Measurements from ENCODE around the gene UCKL1. TPM values are rescaled to one million over a fixed set of nuclear protein-coding genes. Genes with fewer than 3 reads are reported as not detected.

UCKL1 gene
- total RNA-seq, 1 donor from 2014 or later = 39.3 TPM

- DNase-seq (ENCODE audit: low read depth, low spot score) = no peak
- Mint-ChIP-seq H3K4me3 (peak overlapping the region; percentile 49), H3K27ac (ENCODE audit: unreplicated experiment) (no peak overlapping the region), H3K36me3 (ENCODE audit: low read depth) (peaks cover 2% of the 10 kb centered on the region), H3K4me1 (peaks cover 13% of the 10 kb centered on the region), H3K9me3 (no peaks in the 10 kb centered on the region), H3K27me3 (ENCODE audit: low read depth) (peaks cover 3% of the 10 kb centered on the region)
- no peak for TF ChIP-seq CTCF (conservative IDR thresholded peaks at IDR 0.05)
These were observed 64.9 kb downstream of the UCKL1 start for GRCh38 chr20:63891061-63892002.

GRCh38 chr20:63890616-63891015 lies 65.6 kb downstream of the UCKL1 start:
- Mint-ChIP-seq H3K9me3 (no peaks in the 10 kb centered on the region), H3K27me3 (ENCODE audit: low read depth) (peaks cover under 1% of the 10 kb centered on the region), H3K4me1 (peaks cover 6% of the 10 kb centered on the region), H3K36me3 (ENCODE audit: low read depth) (peaks cover 2% of the 10 kb centered on the region), H3K27ac (ENCODE audit: unreplicated experiment) (no peak overlapping the region), H3K4me3 (no peak overlapping the region)
- DNase-seq (ENCODE audit: low read depth, low spot score) = no peak
- no peak for TF ChIP-seq CTCF (conservative IDR thresholded peaks at IDR 0.05)

- no peak overlapping the region for H3K27ac Mint-ChIP-seq (ENCODE audit: unreplicated experiment)
- H3K9me3 Mint-ChIP-seq = no peaks in the 10 kb centered on the region
- H3K36me3 Mint-ChIP-seq (ENCODE audit: low read depth) = peaks cover 2% of the 10 kb centered on the region
- H3K27me3 Mint-ChIP-seq (ENCODE audit: low read depth) = no peaks in the 10 kb centered on the region
- DNase-seq (ENCODE audit: low read depth, low spot score) = no peak
- H3K4me3 Mint-ChIP-seq = no peak overlapping the region
- H3K4me1 Mint-ChIP-seq = peaks cover 5% of the 10 kb centered on the region
- TF ChIP-seq CTCF (conservative IDR thresholded peaks at IDR 0.05) = no peak
These were observed 66.0 kb downstream of the UCKL1 start for GRCh38 chr20:63890201-63890576.

Small RNA genes lying within 50 kb of the gene (microRNA-seq; reads per million reads assigned to microRNA genes)
- 14.8 reads per million, percentile 30 among the genes with 10 or more reads in this experiment for gene MIR1914
- gene MIR647 = not detected
- gene MIR941-1 = not detected
- not detected for gene MIR941-2
- gene MIR941-3 = not detected
- not detected for gene MIR941-4
- not detected for gene MIR941-5

Other genes with a start within 250 kb of the UCKL1 start
- 41.0 and 42.1 TPM in 2 replicates for gene ARFRP1, start 248.4 kb downstream of the UCKL1 start, total RNA-seq
- 31.3 and 32.1 TPM in 2 replicates for gene ZGPAT, start 248.4 kb downstream of the UCKL1 start, total RNA-seq
- 16.5 and 17.6 TPM in 2 replicates for gene LIME1, start 219.8 kb downstream of the UCKL1 start, total RNA-seq
- 73.3 and 79.1 TPM in 2 replicates for gene SLC2A4RG, start 216.6 kb downstream of the UCKL1 start, total RNA-seq
- gene ZBTB46, start 125.2 kb downstream of the UCKL1 start, total RNA-seq = 23.7 and 23.8 TPM in 2 replicates
- gene ABHD16B, start 94.9 kb downstream of the UCKL1 start, total RNA-seq = not detected in 2 replicates
- gene TPD52L2, start 91.1 kb downstream of the UCKL1 start, total RNA-seq = 57.4 and 58.2 TPM in 2 replicates
- gene DNAJC5, start 61.3 kb downstream of the UCKL1 start, total RNA-seq = 46.9 and 47.3 TPM in 2 replicates
- 33.0 and 34.0 TPM in 2 replicates for gene ZNF512B, start 13.5 kb upstream of the UCKL1 start, total RNA-seq
- gene SAMD10, start 23.2 kb upstream of the UCKL1 start, total RNA-seq = 6.4 and 8.0 TPM in 2 replicates
- gene PRPF6, start 24.7 kb upstream of the UCKL1 start, total RNA-seq = 77.4 and 81.5 TPM in 2 replicates
- gene C20orf204, start 79.8 kb upstream of the UCKL1 start, total RNA-seq = 2.1 and 2.3 TPM in 2 replicates
- gene SOX18, start 93.2 kb upstream of the UCKL1 start, total RNA-seq = not detected in 2 replicates
- gene TCEA2, start 106.8 kb upstream of the UCKL1 start, total RNA-seq = 82.5 and 83.3 TPM in 2 replicates
- gene RGS19, start 123.1 kb upstream of the UCKL1 start, total RNA-seq = 11.1 and 11.7 TPM in 2 replicates
- gene OPRL1, start 123.7 kb upstream of the UCKL1 start, total RNA-seq = 0.93 and 0.96 TPM in 2 replicates
- not detected in 2 replicates for gene LKAAEAR1, start 128.0 kb upstream of the UCKL1 start, total RNA-seq
- not detected in 2 replicates for gene NPBWR2, start 151.1 kb upstream of the UCKL1 start, total RNA-seq
- gene MYT1, start 208.0 kb upstream of the UCKL1 start, total RNA-seq = 4.0 and 4.3 TPM in 2 replicates